ENCODE data around the gene DICER1.
A peak's percentile ranks its signal among the peaks of the same experiment; 100 is the strongest.

DICER1 gene

GRCh38 chr14:95071649-95072280 lies 85.6 kb downstream of the DICER1 start:
- peaks cover 16% of the 10 kb centered on the region for H3K27me3 Mint-ChIP-seq
- H3K27ac Mint-ChIP-seq: no peak overlapping the region
- H3K9me3 Mint-ChIP-seq: no peaks in the 10 kb centered on the region
- ATAC-seq (no peak), DNase-seq (no peak)
- H3K4me3 Mint-ChIP-seq: no peak overlapping the region
- H3K4me1 Mint-ChIP-seq: no peaks in the 10 kb centered on the region

DNA sequence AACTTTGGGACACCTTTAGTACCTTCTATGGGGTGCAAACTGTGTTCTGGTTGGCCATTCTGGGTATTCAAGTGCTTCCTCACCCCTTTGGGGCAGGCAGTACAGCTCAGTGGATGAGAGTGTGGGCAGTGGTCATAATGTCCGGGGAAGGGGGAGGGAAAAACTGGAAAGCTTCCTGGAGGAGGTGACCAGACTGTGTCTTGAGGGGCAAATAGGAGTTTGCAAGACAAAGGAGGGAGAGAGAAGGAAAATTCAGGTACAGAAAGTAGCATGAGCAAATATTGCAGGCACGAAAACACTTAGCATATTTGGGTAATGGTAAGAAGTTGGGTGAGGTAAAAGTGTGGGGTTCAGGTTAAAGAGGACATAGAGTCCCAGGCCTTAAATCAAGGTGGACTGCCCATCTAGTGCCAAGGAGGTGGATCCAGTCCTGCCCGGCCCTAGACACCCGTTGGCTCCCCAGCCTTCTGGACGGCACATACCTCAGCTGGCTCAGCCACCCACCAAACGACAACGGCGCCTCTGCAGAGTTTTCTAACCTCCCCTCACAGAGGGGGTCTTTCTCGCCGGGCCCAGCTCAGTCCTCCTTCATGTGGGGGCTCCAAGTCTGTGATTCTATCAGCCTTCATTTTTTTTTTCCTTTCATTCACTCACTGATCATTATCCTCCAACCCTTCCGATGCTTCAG lies 86.4 kb downstream of the DICER1 start:
- peaks cover 16% of the 10 kb centered on the region for H3K27me3 Mint-ChIP-seq
- no peaks in the 10 kb centered on the region for H3K4me1 Mint-ChIP-seq

GRCh38 chr14:95069547-95069946 lies 87.8 kb downstream of the DICER1 start:
- ATAC-seq: no peak
- no peaks in the 10 kb centered on the region for H3K9me3 Mint-ChIP-seq

More for the DNA sequence above, 86.4 kb downstream of the DICER1 start:
- no peak overlapping the region for H3K4me3 Mint-ChIP-seq
- DNase-seq (no peak), ATAC-seq (no peak)
- H3K9me3 Mint-ChIP-seq: no peaks in the 10 kb centered on the region
- H3K27ac Mint-ChIP-seq: no peak overlapping the region

DNA sequence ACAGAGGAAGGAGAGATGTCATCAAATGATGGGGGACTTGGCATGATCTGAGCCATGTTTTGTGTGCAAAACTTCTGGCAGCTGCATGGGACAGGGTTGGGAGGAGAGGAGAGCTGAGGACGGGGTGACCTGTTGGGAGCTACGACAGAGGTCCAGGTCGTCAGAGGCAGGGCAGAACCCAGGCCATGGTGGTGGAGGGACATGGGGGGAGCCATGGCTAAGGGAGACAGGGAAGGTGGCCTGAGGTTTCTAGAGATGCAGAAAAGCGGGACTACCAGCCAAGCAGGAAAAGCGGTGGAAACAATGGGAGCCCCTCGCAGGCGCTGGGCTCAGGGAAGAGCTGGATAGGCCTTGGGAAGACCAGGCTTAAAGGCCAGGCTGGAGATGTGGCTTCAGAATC lies 88.3 kb downstream of the DICER1 start:
- DNase-seq (no peak), ATAC-seq (no peak)
- Mint-ChIP-seq H3K27ac (no peak overlapping the region), H3K9me3 (no peaks in the 10 kb centered on the region), H3K4me3 (no peak overlapping the region), H3K27me3 (peaks cover 16% of the 10 kb centered on the region), H3K4me1 (no peaks in the 10 kb centered on the region)

More at GRCh38 chr14:95069547-95069946, 87.8 kb downstream of the DICER1 start:
- no peak for DNase-seq
- no peak overlapping the region for H3K4me3 Mint-ChIP-seq
- H3K27ac Mint-ChIP-seq: no peak overlapping the region
- no peaks in the 10 kb centered on the region for H3K4me1 Mint-ChIP-seq
- H3K27me3 Mint-ChIP-seq: peaks cover 16% of the 10 kb centered on the region

DNA sequence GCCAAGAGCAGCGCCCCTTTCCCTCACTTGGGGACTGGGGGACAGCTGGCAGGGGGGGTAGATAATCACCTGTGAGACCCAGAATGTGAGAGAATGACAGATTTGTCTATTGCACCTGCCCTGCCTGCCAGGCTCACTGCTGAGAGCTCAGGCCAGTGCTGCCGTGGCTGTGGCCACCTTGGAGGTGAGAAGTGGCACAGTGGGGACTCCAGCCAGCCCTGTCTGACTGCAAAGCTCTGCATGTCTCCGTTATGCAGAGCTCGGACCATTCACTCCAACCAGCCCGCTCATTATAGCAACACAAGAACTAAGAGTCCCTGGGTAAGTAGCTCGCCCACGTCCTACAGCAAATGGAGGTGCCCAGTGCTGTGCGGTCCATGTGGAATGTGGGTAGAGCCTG lies 88.8 kb downstream of the DICER1 start:
- Mint-ChIP-seq H3K27me3 (peaks cover 16% of the 10 kb centered on the region), H3K9me3 (no peaks in the 10 kb centered on the region), H3K4me3 (no peak overlapping the region), H3K27ac (no peak overlapping the region), H3K4me1 (no peaks in the 10 kb centered on the region)
- DNase-seq: no peak
- ATAC-seq: no peak

GRCh38 chr14:95068080-95068479 lies 89.2 kb downstream of the DICER1 start:
- Mint-ChIP-seq H3K27me3 (peaks cover 13% of the 10 kb centered on the region), H3K9me3 (no peaks in the 10 kb centered on the region), H3K27ac (no peak overlapping the region), H3K4me3 (no peak overlapping the region), H3K4me1 (no peaks in the 10 kb centered on the region)
- ATAC-seq (no peak), DNase-seq (no peak)

DNA sequence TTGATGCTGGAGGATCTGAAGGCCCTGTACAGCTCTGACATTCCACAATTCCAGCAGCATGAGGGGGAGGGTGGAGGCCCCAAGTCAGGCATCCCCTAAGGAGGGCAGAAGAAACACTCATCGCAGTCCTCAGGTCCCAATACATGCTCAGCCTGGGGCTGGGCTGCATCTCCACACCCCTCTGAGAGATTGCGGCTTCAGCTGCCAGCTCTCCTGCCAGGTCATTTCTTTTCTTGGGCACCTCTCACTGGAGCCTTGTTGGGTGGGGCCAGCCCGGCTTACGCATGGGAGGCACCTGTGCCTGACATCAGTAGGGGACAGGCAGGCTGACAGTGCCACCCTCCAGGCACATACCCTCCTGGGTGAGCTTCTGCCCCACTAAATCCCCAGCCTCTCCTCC lies 89.8 kb downstream of the DICER1 start:
- Mint-ChIP-seq H3K9me3 (no peaks in the 10 kb centered on the region), H3K4me1 (no peaks in the 10 kb centered on the region), H3K27me3 (peaks cover 8% of the 10 kb centered on the region), H3K27ac (no peak overlapping the region), H3K4me3 (no peak overlapping the region)
- ATAC-seq (no peak), DNase-seq (no peak)

- Mint-ChIP-seq H3K4me1 (no peaks in the 10 kb centered on the region), H3K27me3 (peaks cover 8% of the 10 kb centered on the region), H3K9me3 (no peaks in the 10 kb centered on the region), H3K27ac (no peak overlapping the region), H3K4me3 (no peak overlapping the region)
- ATAC-seq: no peak
- no peak for DNase-seq
Observed at GRCh38 chr14:95066427-95066986, 90.8 kb downstream of the DICER1 start.

GRCh38 chr14:95065411-95065810 lies 91.9 kb downstream of the DICER1 start:
- no peak for ATAC-seq
- H3K4me1 Mint-ChIP-seq: no peaks in the 10 kb centered on the region
- H3K9me3 Mint-ChIP-seq: no peaks in the 10 kb centered on the region
- peaks cover 8% of the 10 kb centered on the region for H3K27me3 Mint-ChIP-seq
- no peak for DNase-seq
- H3K4me3 Mint-ChIP-seq: no peak overlapping the region
- no peak overlapping the region for H3K27ac Mint-ChIP-seq

- Mint-ChIP-seq H3K27me3 (peaks cover 8% of the 10 kb centered on the region), H3K27ac (no peak overlapping the region), H3K4me1 (peaks cover under 1% of the 10 kb centered on the region), H3K4me3 (no peak overlapping the region), H3K9me3 (no peaks in the 10 kb centered on the region)
- DNase-seq: no peak
- no peak for ATAC-seq
Observed at GRCh38 chr14:95064734-95065133, 92.6 kb downstream of the DICER1 start.

- ATAC-seq: no peak
- no peak overlapping the region for H3K4me3 Mint-ChIP-seq
- H3K27ac Mint-ChIP-seq: no peak overlapping the region
- DNase-seq: no peak
- peaks cover 5% of the 10 kb centered on the region for H3K4me1 Mint-ChIP-seq
- H3K9me3 Mint-ChIP-seq: no peaks in the 10 kb centered on the region
- H3K27me3 Mint-ChIP-seq: peaks cover 8% of the 10 kb centered on the region
Observed at GRCh38 chr14:95064256-95064655, 93.1 kb downstream of the DICER1 start.

GRCh38 chr14:95063391-95063790 lies 93.9 kb downstream of the DICER1 start:
- Mint-ChIP-seq H3K27ac (peak overlapping the region in 1 of 2 donors; percentile 58), H3K4me1 (peaks cover 14% of the 10 kb centered on the region), H3K4me3 (no peak overlapping the region), H3K9me3 (no peaks in the 10 kb centered on the region), H3K27me3 (peaks cover under 1% of the 10 kb centered on the region)
- DNase-seq (no peak), ATAC-seq (no peak)

- H3K4me1 Mint-ChIP-seq: peaks cover 18% of the 10 kb centered on the region
- H3K27me3 Mint-ChIP-seq: no peaks in the 10 kb centered on the region
- no peak for ATAC-seq
Observed at GRCh38 chr14:95062946-95063345, 94.4 kb downstream of the DICER1 start.

GRCh38 chr14:95062220-95062619 lies 95.1 kb downstream of the DICER1 start:
- Mint-ChIP-seq H3K4me3 (no peak overlapping the region), H3K27me3 (no peaks in the 10 kb centered on the region), H3K9me3 (no peaks in the 10 kb centered on the region), H3K4me1 (peaks cover 20% of the 10 kb centered on the region), H3K27ac (no peak overlapping the region)
- ATAC-seq (no peak), DNase-seq (no peak)

More at GRCh38 chr14:95062946-95063345, 94.4 kb downstream of the DICER1 start:
- no peak for DNase-seq
- Mint-ChIP-seq H3K4me3 (no peak overlapping the region), H3K9me3 (no peaks in the 10 kb centered on the region), H3K27ac (peak overlapping the region in 1 of 2 donors; percentile 58)

DNA sequence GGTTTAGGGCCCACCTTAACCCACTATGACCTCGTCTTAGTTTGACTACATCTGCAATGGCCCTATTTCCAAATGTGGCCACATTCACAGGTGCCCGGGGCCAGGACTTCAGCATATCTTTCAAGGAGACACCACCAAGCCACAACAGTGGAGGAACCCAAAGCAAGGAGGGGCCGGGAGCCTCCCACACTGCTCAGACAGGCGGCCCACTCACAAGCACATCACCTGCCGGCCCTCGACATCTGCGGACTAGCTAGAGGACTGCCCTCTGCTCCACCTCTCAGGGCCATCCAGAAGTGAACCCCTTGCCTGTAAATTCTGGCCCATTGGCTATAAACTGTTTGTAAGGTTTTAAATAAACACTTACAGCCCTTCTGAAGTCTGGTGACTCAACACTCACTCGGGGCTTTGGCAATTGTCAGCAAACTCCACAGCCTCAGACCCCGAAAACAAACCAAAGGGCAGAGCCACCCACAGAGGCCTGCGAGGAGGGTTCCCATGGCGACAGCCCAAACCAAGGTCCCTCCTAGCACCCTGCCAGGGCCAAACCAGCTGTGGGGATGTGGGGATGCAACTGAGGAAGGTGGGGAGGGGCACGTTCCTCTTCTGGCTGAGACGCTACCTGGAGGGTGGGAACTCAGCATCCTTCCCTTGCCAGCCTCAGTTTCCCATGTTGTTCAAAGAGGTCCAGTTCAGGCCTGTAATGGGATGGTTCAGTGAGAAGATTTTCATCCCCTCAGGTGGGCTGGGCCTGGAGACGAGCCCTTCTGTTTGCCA lies 95.8 kb downstream of the DICER1 start:
- Mint-ChIP-seq H3K4me3 (no peak overlapping the region), H3K27me3 (no peaks in the 10 kb centered on the region), H3K4me1 (peaks cover 20% of the 10 kb centered on the region), H3K9me3 (no peaks in the 10 kb centered on the region), H3K27ac (peak overlapping the region; percentile 27 to 65)
- no peak for ATAC-seq
- no peak for DNase-seq

DNA sequence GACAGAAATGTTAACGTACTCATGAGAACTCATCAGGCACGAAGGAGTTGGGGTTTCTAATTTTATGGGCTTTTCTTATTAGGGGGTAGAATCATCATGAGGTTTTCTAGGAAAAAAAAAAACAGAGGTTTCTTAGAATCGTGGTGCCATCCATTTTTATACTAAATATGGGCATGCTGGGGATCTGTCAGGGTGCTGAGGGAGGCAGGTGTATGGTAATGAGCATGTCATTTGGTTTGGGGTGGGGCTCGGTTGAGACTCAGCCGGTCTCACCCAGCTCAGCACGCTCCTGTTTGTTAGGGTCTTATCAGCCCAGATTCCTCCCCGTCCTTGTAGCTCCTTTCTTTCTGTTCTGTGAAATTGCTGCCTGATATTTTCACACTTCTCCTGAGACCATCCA lies 98.2 kb downstream of the DICER1 start:
- Mint-ChIP-seq H3K4me1 (peaks cover 20% of the 10 kb centered on the region), H3K4me3 (peak overlapping the region in 1 of 2 donors; percentile 74), H3K9me3 (no peaks in the 10 kb centered on the region), H3K27ac (peak overlapping the region; percentile 3 to 95), H3K27me3 (no peaks in the 10 kb centered on the region)
- DNase-seq (no peak), ATAC-seq (peak; percentile 28)
